HepG2 (cell line): Measurements from ENCODE around the gene MAST1. TPM values are rescaled to one million over a fixed set of nuclear protein-coding genes. Genes with fewer than 3 reads are reported as not detected.

Source experiments
- AGO2 ChIP-seq: fragments of 200-400 bp; formaldehyde crosslinking; optimal IDR thresholded peaks from 2 replicates; pipeline ENCODE3; 2017; ENCODE audit warnings: mild to moderate bottlenecking, low read depth, low read length, moderate library complexity
- CEBPG ChIP-seq: IDR thresholded peaks from 2 replicates; pipeline ENCODE4 v1.6.1; 2016
- CENPBD1 ChIP-seq: sonication (generic); formaldehyde crosslinking; IDR thresholded peaks from 2 replicates; pipeline ENCODE4 v1.8.0; 2022; ENCODE audit warnings: missing genetic modification reagents, low read depth, mild to moderate bottlenecking, borderline replicate concordance
- E2F5 ChIP-seq: sonication (generic); formaldehyde crosslinking; conservative IDR thresholded peaks from 2 replicates; pipeline ENCODE4 v1.4.0; 2020; ENCODE audit warnings: missing genetic modification reagents
- GABPA ChIP-seq, 2 experiments: IDR thresholded peaks; 2 replicates each; pipeline ENCODE4 v1.6.1; 2011 to 2016; ENCODE audit warnings: low read depth in 2 of 2, low read length in 1 of 2, missing biosample characterization in 1 of 2, missing genetic modification characterization in 1 of 2
- HNF4G ChIP-seq, 2 experiments: sonication (generic) in 1 of 2; formaldehyde crosslinking in 1 of 2; IDR thresholded peaks; 2 replicates each; pipeline versions ENCODE4 v1.4.0 to v1.6.1; 2011 to 2020; ENCODE audit warnings: borderline replicate concordance in 2 of 2, low read depth in 2 of 2, mild to moderate bottlenecking in 2 of 2, low read length in 1 of 2, missing genetic modification reagents in 1 of 2, moderate library complexity in 1 of 2
- IKZF5 ChIP-seq: IDR thresholded peaks from 2 replicates; pipeline ENCODE4 v1.6.1; 2018; ENCODE audit warnings: missing genetic modification reagents, mild to moderate bottlenecking, missing compliant biosample characterization
- NR1H2 ChIP-seq: sonication (generic); formaldehyde crosslinking; IDR thresholded peaks from 2 replicates; pipeline ENCODE4 v1.8.1; 2022; ENCODE audit warnings: low read depth, missing genetic modification reagents, borderline replicate concordance
- PCBP1 ChIP-seq: fragments of 200-400 bp; formaldehyde crosslinking; IDR thresholded peaks from 2 replicates; pipeline ENCODE4 v1.6.1; 2017; ENCODE audit warnings: mild to moderate bottlenecking, low read depth, low read length, borderline replicate concordance
- RELA ChIP-seq: sonication (generic); formaldehyde crosslinking; IDR thresholded peaks from 2 replicates; pipeline ENCODE4 v1.4.0; 2020; ENCODE audit warnings: missing genetic modification reagents
- RXRB ChIP-seq: IDR thresholded peaks from 2 replicates; pipeline ENCODE4 v1.6.1; 2016; ENCODE audit warnings: borderline replicate concordance, missing genetic modification reagents, missing compliant biosample characterization
- ZFX ChIP-seq: sonication (generic); formaldehyde crosslinking; IDR thresholded peaks from 2 replicates; pipeline ENCODE4 v1.4.0; 2020; ENCODE audit warnings: mild to moderate bottlenecking, low read depth, missing genetic modification reagents, moderate library complexity
- ZNF501 ChIP-seq: sonication (generic); formaldehyde crosslinking; IDR thresholded peaks from 2 replicates; pipeline ENCODE4 v1.5.1; 2020; ENCODE audit warnings: mild to moderate bottlenecking, moderate library complexity, missing genetic modification reagents
- ZNF557 ChIP-seq: sonication (generic); formaldehyde crosslinking; IDR thresholded peaks from 2 replicates; pipeline ENCODE4 v1.4.0; 2020; ENCODE audit warnings: missing genetic modification reagents
- ZNF572 ChIP-seq: sonication (generic); formaldehyde crosslinking; IDR thresholded peaks from 2 replicates; pipeline ENCODE4 v1.5.1; 2020; ENCODE audit warnings: mild to moderate bottlenecking, missing genetic modification reagents
- ZSCAN9 ChIP-seq: IDR thresholded peaks from 2 replicates; pipeline ENCODE4 v1.6.1; 2016; ENCODE audit warnings: borderline replicate concordance
- polyA plus RNA-seq, 8 experiments: library from polyadenylated mRNA; depleted of rRNA in 3 of 8; stranded (reverse) in 7 of 8; unstranded in 1 of 8; fragments of >200 nt; fragmentation: Illumina TruSeq in 4 of 8; extraction: Trizol in 4 of 8; gene quantifications; 2 replicates each; pipeline versions ENCODE4 v1.2.1 to v1.2.3, GENCODE V29; 2011 to 2016; ENCODE audit warnings: low read depth in 4 of 8, missing spikeins in 1 of 8, mixed read lengths in 1 of 8; ENCODE audit not compliant: insufficient read depth in 1 of 8
- total RNA-seq, 5 experiments: library from RNA; depleted of rRNA; stranded (reverse); fragments of >200 nt; fragmentation: Illumina TruSeq; extraction: Trizol; gene quantifications; 2 replicates each; pipeline ENCODE4 v1.2.3, GENCODE V29; 2016; ENCODE audit warnings: low read depth in 1 of 5

The MAST1 gene
- total and polyA plus RNA-seq, 2 of the 13 experiments (the other 11 are each of a cell fraction or from before 2014, with no cell fraction given) = 0.73 to 4.7 TPM

GRCh38 chr19:12891553-12892021 is 53.3 kb downstream of the MAST1 start (continued):
- no peak for TF ChIP-seq IKZF5 (CRISPR knock-in tag)
- no peak for TF ChIP-seq RXRB (CRISPR knock-in tag)
- TF ChIP-seq HNF4G (IDR thresholded peaks at IDR 0.05; ENCODE audit: borderline replicate concordance, low read depth, low read length) = peak; percentile 35; the same call in 1 of the 2 replicates
- TF ChIP-seq HNF4G (CRISPR knock-in tag; IDR thresholded peaks at IDR 0.05; ENCODE audit: borderline replicate concordance, low read depth) = no peak
- TF ChIP-seq ZNF501 (CRISPR knock-in tag) = 0 out of 2 replicates have a peak, but pooled peaks have one; percentile 3
- no peak for TF ChIP-seq GABPA (IDR thresholded peaks at IDR 0.05; ENCODE audit: low read depth, low read length)
- no peak for TF ChIP-seq GABPA (CRISPR knock-in tag; IDR thresholded peaks at IDR 0.05; ENCODE audit: low read depth)
- 0 out of 2 replicates have a peak, but pooled peaks have one; percentile 24 for TF ChIP-seq PCBP1
- TF ChIP-seq ZFX (CRISPR knock-in tag) = no peak
- TF ChIP-seq CEBPG = no peak
- no peak for TF ChIP-seq CENPBD1
- no peak for TF ChIP-seq RELA (CRISPR knock-in tag)
- no peak for TF ChIP-seq ZNF557
- peak; percentile 27 for TF ChIP-seq AGO2
- no peak for TF ChIP-seq ZSCAN9 (CRISPR knock-in tag)
- no peak for TF ChIP-seq E2F5 (CRISPR knock-in tag)
- no peak for TF ChIP-seq NR1H2
- TF ChIP-seq ZNF572 (CRISPR knock-in tag) = no peak
